OCI-LY1 (cell line): Measurements from ENCODE around the gene CHIT1.

ENCODE experiments used
- H2AFZ ChIP-seq: fragments of 200-600 bp; sonication (generic), shearing (Covaris generic); 2 replicates; pipeline ENCODE4 v1.6.0; 2014; ENCODE audit warnings: antibody characterized with exemption, mild to moderate bottlenecking, low read length
- H3F3A ChIP-seq: fragments of 200-600 bp; sonication (generic), shearing (Covaris generic); 2 replicates; pipeline ENCODE4 v1.6.0; 2014; ENCODE audit warnings: mild to moderate bottlenecking, antibody characterized with exemption, low read length, moderate library complexity; ENCODE audit not compliant: insufficient read depth
- H3K27ac ChIP-seq: fragments of 200-600 bp; sonication (generic); 2 replicates; pipeline ENCODE4 v1.5.1; 2014; ENCODE audit warnings: low read length, mixed run types, mild to moderate bottlenecking, low read depth; ENCODE audit not compliant: poor library complexity, severe bottlenecking
- H3K27me3 ChIP-seq: fragments of 200-600 bp; sonication (generic); 2 replicates; pipeline ENCODE4 v1.6.0; 2014; ENCODE audit warnings: antibody characterized with exemption, mild to moderate bottlenecking, low read length, moderate library complexity; ENCODE audit not compliant: insufficient read depth
- H3K36me3 ChIP-seq: fragments of 200-600 bp; sonication (generic); 2 replicates; pipeline ENCODE4 v1.6.1; 2014; ENCODE audit warnings: mild to moderate bottlenecking, antibody characterized with exemption, low read length, moderate library complexity, mixed read lengths; ENCODE audit not compliant: insufficient read depth
- H3K4me1 ChIP-seq: fragments of 200-600 bp; sonication (generic); 2 replicates; pipeline ENCODE4 v1.5.1; 2014; ENCODE audit warnings: mild to moderate bottlenecking, low read length, moderate library complexity; ENCODE audit not compliant: insufficient read depth, severe bottlenecking
- H3K4me2 ChIP-seq: fragments of 200-600 bp; sonication (generic), shearing (Covaris generic); 2 replicates; pipeline ENCODE4 v1.6.1; 2014; ENCODE audit warnings: low read length
- H3K4me3 ChIP-seq: fragments of 200-600 bp; sonication (generic); 2 replicates; pipeline ENCODE4 v1.5.1; 2014; ENCODE audit warnings: low read length, low read depth, mild to moderate bottlenecking, mixed read lengths; ENCODE audit not compliant: poor library complexity, severe bottlenecking
- H3K79me2 ChIP-seq: fragments of 200-600 bp; shearing (Covaris generic); 2 replicates; pipeline ENCODE4 v1.6.1; 2016; ENCODE audit warnings: mixed run types, low read length, mixed read lengths; ENCODE audit not compliant: insufficient read depth
- H3K9ac ChIP-seq: fragments of 200-600 bp; sonication (generic), shearing (Covaris generic); 2 replicates; pipeline ENCODE4 v1.6.1; 2014; ENCODE audit warnings: mild to moderate bottlenecking, low read length, mixed read lengths
- H3K9me2 ChIP-seq: fragments of 200-600 bp; sonication (generic), shearing (Covaris generic); 2 replicates; pipeline ENCODE4 v1.6.1; 2014; ENCODE audit warnings: low read depth, mild to moderate bottlenecking, low read length, mixed read lengths
- H3K9me3 ChIP-seq: fragments of 200-600 bp; shearing (Covaris generic); 2 replicates; pipeline ENCODE4 v1.6.1; 2014; ENCODE audit warnings: low read length, mixed read lengths
- H4K20me1 ChIP-seq: fragments of 200-600 bp; sonication (generic), shearing (Covaris generic); 2 replicates; pipeline ENCODE4 v1.6.0; 2016; ENCODE audit warnings: mild to moderate bottlenecking, low read length; ENCODE audit not compliant: insufficient read depth
- CTCF ChIP-seq: fragments of 200-600 bp; sonication (generic), shearing (Covaris generic); IDR thresholded peaks from 2 replicates; pipeline ENCODE4 v1.5.1; 2017; ENCODE audit warnings: mild to moderate bottlenecking, antibody characterized with exemption, low read length, moderate library complexity, mixed read lengths
- EZH2 ChIP-seq: fragments of 200-600 bp; sonication (generic), shearing (Covaris generic); IDR thresholded peaks from 2 replicates; pipeline ENCODE4 v1.8.0; 2017; ENCODE audit warnings: borderline replicate concordance, mixed run types, mild to moderate bottlenecking, antibody characterized with exemption, low read length, moderate library complexity, mixed read lengths

Gene CHIT1

DNA sequence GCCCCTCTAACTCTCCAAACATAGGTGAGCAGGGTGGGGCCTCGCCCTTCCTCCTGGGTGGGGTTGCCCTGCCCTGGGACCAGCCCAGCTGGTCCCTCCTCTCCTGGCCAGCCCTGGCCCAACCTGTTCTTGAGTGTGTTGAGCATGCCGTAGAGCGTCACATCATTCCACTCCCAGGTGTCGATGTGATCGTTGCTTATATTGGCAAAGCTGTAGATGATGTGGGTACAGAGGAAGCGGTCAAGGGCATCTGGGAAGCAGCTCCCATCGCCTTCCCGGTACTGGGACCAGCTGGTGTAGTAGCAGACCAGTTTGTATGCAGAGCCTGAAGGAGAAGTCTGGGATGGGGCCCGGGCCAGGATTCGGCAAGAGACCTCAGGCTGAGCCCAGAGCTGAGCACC, 44.4 kb downstream of the CHIT1 start:
- Histone ChIP-seq H3K4me2 (no peak overlapping the region), H4K20me1 (no peaks in the 10 kb centered on the region), H3K27ac (no peak overlapping the region), H3K9ac (no peak overlapping the region), H3F3A (no peaks in the 10 kb centered on the region), H3K36me3 (no peaks in the 10 kb centered on the region), H3K9me2 (no peaks in the 10 kb centered on the region), H3K9me3 (no peaks in the 10 kb centered on the region), H3K79me2 (no peaks in the 10 kb centered on the region), H3K27me3 (no peaks in the 10 kb centered on the region), H2AFZ (no peak overlapping the region), H3K4me3 (no peak overlapping the region), H3K4me1 (no peaks in the 10 kb centered on the region)
- TF ChIP-seq EZH2 (no peak), CTCF (no peak)

DNA sequence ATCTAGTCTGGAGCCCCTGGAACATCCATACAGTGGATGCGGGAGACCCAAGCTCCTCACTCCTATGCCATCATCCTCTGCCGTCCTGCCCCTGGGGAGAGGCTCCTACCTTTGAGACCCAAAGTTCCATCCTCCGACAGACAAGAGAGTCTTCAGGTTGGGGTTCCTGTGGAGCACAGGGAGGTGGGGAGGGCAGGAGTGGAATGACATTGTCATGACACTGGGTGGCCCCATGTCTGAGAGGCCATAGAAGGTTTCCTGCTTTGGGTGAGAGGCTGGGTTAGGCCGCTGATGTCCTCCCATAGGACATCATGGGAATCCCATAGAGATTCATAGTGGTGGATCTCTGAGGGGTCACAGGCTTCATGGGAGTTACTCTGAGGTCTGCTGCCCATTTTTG, 45.0 kb downstream of the CHIT1 start:
- Histone ChIP-seq H3K36me3 (no peaks in the 10 kb centered on the region), H4K20me1 (no peaks in the 10 kb centered on the region), H3K9me3 (no peaks in the 10 kb centered on the region), H3K9ac (no peak overlapping the region), H3K9me2 (no peaks in the 10 kb centered on the region), H2AFZ (no peak overlapping the region), H3K4me2 (no peak overlapping the region), H3F3A (no peaks in the 10 kb centered on the region), H3K4me1 (no peaks in the 10 kb centered on the region), H3K27me3 (no peaks in the 10 kb centered on the region), H3K27ac (no peak overlapping the region), H3K4me3 (no peak overlapping the region), H3K79me2 (no peaks in the 10 kb centered on the region)
- TF ChIP-seq EZH2 (no peak), CTCF (no peak)

- Histone ChIP-seq H2AFZ (no peak overlapping the region), H3F3A (no peaks in the 10 kb centered on the region), H3K27me3 (no peaks in the 10 kb centered on the region), H3K4me2 (no peak overlapping the region), H4K20me1 (no peaks in the 10 kb centered on the region), H3K4me3 (no peak overlapping the region), H3K9me2 (no peaks in the 10 kb centered on the region), H3K9me3 (no peaks in the 10 kb centered on the region), H3K79me2 (no peaks in the 10 kb centered on the region), H3K27ac (no peak overlapping the region), H3K9ac (no peak overlapping the region), H3K36me3 (no peaks in the 10 kb centered on the region), H3K4me1 (no peaks in the 10 kb centered on the region)
- no peak for TF ChIP-seq CTCF
- no peak for TF ChIP-seq EZH2
These were observed 45.6 kb downstream of the CHIT1 start for GRCh38 chr1:203183828-203184227.
